HT-29 (cell line): ENCODE results near the gene SKI. TPM values are rescaled to one million over a fixed set of nuclear protein-coding genes. Genes with fewer than 3 reads are reported as not detected.

ENCODE experiments used
- DNase-seq: peaks from one replicate; pipeline ENCODE4 v3.0.0-alpha.2; 2015; ENCODE audit warnings: low spot score
- total RNA-seq: library from RNA; depleted of rRNA; stranded (reverse); fragments of >200 nt; shearing (Covaris generic); gene quantifications from 2 replicates; pipeline ENCODE4 v1.2.3, GENCODE V29; 2014; rRNA removed

SKI gene
- total RNA-seq: 12.1 and 15.2 TPM in 2 replicates

DNA sequence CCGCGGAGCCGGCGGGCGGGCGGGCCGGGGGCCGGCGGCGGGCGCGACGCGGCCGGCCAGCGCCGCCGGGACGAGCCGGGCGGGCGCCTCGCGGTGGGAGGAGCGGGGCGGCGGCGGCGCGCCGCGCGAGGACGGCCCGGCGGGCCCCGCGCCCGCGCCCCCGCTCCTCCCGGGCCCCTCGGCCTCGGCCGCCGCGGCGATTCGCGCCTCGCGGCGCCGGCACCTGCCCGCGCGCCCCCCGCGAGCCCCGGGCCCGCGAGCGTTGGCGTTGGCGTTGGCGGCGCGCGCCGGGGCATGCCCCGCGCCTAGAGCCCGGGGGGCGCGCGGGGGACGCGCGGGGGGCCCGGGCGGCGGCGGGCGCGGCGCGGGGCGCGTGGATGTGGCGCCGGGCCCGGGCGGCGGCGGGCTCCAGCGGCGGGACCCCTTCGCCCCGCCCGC lies at the start of gene SKI:
SKI (plus strand) TSS at position 163 of the 438 bp plus-strand sequence. CDS start 448 bp downstream, outside the sequence.
- no peak for DNase-seq

DNA sequence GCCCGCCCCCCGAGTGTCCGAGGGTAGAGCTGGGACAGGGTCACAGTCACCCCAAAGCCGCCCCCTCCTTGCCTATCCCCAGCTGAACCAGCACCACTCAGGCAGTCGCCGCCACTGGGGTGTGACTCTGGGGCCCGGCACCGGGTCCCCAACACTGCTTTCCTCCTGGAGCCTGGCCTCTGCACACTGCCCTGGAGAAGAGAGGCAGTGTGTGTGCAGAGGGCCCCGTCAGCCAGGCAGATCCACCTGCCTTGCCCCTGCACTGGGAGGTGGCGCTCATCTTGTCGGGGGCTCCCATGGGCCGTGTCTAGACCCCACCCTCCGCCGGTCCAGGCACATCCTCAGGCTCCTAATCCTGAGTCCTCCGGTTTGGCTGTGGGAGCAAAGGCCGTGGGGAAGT lies 49.2 kb upstream of the SKI start:
- no peak for DNase-seq

DNA sequence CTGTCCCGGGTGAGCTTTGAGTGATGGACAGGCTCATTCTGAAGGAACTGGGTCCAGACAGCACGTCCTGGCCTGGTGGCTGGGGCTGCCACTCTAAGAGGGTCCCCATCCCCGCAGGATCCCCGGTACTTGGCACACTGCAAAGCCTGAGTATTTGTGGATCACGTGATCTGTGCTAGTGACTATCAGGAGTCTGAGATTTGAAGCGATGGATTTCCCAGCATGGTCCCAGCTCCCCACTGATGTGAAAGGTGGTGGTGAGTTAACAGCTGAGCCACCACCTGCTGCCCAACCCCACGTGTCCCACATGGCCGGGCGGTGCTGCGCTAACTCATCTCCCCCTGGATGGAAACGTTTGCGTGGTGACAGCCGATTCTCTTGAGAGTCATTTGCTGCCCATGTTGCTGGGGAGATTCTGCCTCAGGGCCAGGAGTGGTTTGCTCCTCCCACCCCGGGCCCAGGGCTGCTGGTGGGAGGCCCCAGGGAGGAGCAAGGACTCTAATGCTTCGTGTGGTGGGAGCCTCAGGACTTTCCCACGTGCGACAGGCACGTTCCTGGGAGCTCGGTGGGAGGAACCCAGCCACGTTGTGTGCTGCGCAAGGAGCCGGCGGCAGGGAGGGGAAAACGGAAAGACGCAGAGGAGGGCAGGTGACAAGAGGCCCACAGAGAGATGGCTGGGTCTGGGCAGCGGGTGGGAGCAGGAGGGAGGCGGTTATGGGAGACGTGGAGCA lies 48.7 kb upstream of the SKI start:
- DNase-seq: no peak

DNA sequence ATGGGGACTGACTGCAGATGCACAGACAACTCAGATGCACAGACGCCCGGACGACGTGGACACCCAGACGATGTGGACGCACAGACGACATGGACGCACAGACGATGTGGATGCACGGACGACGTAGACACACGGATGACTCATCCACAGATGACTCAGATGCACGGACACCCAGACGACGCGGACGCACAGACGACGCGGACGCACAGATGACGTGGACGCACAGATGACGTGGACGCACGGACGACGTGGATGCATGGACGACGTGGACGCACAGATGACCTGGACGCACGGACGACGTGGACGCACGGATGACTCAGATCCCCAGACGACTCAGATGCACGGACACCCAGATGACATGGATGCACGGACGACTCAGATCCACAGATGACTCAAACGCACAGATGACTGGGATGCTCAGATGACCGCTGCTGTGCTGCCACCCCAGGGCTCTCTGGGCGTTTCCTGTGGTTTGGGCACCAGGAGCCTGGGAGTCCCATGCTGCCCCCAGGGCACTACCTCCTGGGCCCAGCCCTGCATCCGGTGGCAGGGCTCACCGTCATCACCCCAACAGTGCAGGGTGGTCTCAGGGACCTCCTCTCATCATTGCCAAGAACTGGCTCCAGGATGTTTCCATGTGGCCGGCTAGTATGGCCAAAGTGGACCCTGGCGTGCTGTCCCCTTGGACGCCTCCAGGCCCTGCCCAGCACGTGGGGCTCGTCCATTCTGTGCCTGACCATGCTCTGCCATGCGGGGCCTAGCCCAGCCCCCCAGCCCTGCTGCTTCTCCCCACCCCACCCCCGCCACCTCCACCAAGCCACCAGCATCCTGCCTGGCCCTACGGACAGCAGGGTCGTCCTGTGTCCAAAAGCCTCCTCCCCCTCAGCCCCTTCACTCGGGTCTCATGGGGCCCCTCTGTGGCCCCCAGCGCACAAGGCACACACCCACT lies 47.5 kb upstream of the SKI start:
- DNase-seq: no peak

DNA sequence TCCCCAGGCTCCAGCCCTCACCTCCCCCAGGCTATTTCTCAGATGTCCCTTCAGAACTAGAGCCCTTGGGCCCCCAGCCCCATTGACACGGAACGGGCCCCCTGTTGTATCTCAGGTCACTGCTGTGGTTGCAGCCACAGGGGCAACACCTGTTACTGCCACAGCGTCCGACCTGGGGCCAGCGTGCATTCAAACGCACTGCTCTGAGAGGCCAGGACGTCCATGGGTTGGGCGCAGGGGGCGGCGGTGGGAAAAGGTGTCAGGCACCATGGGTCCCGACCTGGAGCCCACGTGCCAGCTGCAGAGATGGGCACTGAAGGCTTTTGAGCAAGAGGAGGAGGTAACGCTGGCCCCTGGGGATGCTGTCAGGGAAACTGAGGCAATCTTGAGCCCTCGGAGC lies 46.8 kb upstream of the SKI start:
- DNase-seq: no peak

DNA sequence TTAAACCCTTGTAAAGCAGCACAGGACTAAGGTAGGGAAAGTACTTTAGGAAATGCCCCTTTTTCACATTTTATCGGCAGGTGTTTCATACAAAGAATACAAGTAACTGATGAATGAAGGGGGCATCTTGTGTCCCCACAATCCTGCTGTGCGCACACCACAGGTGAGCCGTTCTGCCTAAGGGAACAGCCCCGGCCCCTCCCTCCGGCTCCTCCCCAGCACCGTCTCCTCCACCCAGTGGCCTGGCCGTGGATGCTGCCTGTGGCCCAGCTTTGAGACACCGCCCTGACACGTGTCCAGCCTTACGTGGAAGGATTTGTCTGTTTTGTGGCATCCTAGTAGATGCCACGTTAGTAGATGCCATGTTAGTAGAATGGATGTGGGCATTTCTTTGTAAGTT lies 46.4 kb upstream of the SKI start:
- DNase-seq: no peak

DNA sequence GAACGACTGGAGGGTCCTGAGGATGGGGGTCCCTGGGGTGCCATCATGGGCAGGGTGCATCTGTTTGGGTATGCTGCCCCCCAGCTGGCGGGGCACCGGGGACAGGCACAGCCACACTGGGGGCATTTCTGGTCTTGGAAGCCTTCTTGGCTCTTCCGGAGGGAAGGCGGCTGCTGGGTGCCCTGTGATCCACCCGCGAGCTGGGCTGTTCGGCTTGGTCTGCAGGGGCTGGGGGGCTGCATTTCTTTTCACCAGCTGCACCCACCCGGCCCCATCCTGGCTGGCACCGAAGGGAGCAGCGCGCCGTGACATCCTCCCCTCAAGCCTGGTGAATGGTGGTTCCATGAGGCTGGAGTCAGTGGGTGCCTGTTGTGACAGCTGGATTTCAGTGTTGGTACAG lies 45.7 kb upstream of the SKI start:
- no peak for DNase-seq

DNA sequence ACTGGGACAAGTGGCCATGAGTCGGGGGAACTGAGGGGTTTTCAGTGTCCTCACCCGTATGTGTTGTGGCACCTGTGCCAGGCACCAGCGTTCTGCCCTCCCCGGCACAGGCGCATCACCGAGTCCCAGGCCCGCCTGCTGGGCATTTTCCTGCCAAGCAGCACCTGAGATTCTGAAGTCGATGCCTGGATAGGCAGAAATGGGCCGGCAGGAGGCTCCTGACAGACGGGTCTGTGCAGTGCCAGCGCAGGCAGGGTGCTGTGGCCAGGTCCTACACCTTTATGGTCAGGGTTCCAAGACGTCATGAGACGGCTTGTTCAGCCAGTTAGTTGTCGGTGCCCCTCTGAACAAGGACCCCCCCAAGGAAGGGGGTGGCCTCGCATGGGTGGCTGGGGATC lies 44.2 kb upstream of the SKI start:
- no peak for DNase-seq

DNA sequence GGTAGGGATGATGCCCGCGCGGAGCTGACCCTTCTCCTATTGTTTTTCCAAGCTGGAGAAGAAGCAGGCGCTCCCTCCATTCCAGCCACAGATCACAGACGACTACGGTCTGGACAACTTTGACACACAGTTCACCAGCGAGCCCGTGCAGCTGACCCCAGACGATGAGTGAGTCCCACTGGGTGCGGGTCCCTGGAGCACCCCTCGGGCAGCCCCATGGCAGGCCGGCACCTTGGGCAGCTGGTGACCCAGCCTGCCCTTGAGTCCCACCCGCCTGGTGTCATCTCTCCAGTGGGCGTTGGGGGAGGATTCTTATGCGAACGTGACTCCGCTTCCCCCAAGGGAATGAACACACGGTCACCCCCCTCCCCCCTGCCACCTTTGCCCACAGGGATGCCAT lies 43.6 kb upstream of the SKI start:
- DNase-seq: no peak

DNA sequence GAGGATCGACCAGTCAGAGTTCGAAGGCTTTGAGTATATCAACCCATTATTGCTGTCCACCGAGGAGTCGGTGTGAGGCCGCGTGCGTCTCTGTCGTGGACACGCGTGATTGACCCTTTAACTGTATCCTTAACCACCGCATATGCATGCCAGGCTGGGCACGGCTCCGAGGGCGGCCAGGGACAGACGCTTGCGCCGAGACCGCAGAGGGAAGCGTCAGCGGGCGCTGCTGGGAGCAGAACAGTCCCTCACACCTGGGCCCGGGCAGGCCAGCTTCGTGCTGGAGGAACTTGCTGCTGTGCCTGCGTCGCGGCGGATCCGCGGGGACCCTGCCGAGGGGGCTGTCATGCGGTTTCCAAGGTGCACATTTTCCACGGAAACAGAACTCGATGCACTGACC lies 43.2 kb upstream of the SKI start:
- no peak for DNase-seq

DNA sequence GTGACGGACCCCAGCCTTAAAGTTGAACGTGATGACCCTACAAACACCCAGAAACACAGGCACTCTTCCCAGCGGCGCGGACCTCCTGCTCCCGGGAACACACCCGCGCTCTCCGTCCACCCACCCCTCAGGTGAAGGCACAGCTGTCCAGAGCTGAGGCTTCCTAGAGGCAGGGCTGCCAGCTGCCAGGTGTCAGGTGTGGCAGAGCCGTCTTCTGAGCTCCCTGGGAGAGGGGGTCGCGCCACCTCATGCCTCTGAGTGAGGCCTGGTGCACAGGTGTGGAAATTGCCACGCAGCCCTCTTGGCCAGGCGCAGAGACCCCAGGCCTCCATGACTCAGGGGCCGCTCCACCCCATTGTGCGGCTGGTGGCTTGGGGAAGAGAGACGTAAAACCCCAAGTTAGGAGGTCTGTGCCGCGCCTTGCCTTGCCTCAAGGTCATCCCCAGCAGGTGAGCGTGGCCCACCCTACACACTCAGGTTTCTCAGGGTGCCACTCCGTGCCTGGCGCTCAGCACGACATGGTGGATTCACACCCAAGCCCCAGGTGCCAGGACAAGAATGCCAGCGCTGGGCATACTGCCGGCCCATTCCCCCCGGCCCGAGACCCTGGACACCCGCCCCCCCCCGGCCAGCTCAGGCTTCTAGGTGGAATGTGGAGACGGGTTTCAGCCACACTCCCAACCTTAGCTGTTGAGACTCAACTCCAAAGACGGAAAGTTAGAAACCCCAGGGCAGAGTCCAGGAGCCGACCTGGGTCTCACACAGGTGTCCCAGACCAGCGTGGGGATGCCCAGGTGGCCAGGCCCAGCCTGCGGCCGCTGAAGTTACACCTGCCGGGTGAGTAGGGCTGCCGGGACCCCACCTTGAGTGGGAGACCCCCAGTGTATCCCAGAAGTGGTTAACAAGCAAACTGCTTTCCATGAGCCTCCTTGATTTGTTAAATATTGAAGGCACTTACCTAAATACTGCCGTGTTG lies 42.0 kb upstream of the SKI start:
- no peak for DNase-seq

DNA sequence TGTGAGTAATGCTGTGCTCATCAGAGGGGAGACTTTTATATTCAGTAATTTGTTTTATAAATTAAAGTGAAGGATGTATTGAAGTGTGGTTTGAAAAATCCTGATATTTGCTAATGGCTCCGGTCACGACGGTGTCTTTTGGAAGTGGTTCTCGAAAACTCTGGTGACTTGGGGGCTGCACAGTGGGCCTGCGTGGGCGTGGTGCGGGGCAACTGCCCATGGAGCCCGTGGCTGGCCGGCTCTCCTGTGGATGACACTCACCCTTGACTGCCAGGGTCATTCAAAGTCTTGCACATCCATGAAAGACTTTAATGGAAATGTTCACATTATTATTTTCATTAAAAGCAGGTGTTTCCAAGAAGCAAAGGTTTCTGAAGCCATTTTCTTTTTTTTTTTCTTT lies 41.2 kb upstream of the SKI start:
- DNase-seq: no peak

DNA sequence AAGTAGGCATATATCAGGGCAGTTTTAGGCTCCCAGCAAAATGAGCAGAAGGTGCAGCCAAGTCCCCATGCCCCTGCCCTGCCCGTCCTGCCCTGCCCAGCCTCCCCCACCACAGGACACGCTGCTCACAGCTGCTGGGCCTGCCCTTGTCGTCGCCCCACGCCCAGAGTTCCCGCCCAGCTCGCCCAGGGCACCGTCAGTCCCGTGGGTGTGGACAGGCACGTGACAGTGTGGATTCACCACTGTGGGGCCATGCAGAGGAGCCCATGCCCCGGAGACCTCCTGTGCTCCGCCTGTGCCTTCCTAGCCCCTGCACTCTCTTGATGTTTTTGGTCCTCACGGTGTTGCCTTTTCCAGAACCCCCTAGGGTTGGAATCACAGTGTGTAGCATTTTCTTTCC lies 40.5 kb upstream of the SKI start:
- no peak for DNase-seq

DNA sequence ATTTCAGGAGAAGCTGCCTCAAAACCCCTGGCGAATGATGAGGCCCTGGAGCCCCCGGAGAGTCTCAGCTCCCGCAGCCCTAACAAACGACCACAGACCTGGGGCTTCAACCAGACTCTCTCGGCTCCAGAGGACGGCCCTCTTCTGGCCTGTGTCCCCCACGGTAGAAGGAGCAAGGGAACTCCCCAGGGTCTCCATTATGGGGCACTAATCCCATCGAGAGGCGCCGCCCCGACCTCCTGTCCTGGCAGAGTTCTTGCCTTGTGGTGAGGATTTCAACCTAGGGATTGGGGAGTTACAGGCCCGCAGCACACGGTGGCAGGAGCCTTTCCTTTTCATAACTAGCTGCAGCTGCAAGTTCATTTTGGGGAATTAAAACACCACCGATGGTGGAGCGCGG lies 39.8 kb upstream of the SKI start:
- no peak for DNase-seq

DNA sequence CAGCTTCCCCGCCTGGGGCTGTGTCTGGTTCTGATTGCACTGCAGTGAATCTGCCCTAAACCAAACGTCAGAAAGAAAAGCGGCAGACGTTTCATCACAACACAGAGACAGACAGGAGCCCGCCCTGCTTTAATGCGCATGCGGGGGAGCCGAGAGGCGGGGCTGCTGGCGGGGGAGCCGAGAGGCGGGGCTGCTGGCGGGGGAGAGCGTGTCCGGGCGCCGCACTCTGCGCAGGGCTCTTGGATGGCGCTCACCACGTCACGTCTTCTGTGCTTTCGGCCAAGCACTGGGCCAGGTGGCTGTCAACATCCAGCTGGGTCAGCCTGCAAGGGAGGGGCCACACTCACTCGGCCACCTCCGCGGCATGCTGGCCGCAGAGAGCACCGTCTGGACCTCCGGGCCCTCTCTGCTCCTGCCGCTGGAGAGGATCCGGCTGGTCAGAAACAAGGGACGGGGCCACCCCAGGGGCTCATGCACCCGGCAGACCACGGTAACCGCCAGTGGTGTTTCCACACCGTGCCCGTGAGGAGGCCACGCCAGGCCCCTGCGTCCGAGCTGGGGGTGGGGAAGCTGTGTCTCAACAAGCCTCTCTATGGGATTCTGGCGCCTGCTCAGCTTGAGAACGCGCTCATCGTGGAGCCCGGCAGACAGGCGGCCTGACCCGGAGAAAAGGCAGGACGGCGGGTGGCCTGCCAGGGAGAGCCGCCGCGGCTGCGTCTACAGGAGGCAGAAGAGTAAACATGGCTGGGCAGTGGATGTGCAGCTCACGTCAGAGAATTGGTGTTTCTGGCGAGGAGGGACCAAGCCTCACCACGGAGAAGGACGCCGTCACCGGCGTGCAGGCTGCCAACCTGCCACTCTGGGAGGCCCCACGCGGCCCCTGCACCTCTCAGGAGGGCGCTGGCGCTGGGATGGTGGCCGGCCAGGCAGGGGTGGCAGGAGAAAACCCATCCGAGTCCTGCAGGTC lies 38.4 kb upstream of the SKI start:
- peak; percentile 90 for DNase-seq

DNA sequence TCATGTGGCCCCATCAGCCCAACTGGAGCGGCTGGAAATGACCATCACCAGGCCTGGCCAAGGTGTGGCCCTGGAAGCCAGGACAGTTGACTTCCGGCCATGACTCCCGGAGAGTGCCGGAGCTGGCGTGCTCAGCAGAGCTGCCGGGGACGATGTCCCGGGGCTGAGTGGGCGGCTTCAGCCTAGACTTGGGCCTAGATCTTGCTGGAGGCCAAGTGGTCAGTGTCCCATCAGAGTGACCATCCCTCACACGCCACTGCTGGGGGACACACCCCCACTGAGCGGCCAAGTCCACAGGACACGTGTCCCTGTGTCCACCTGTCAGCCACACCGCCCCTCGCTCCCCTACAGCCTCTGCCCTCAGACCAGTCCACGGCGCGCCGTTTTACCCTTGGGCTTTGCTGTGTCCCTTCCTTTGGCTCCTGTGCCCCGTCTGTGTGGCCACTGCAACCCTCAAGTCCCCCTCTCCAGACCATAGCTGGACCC lies 37.6 kb upstream of the SKI start:
- no peak for DNase-seq

DNA sequence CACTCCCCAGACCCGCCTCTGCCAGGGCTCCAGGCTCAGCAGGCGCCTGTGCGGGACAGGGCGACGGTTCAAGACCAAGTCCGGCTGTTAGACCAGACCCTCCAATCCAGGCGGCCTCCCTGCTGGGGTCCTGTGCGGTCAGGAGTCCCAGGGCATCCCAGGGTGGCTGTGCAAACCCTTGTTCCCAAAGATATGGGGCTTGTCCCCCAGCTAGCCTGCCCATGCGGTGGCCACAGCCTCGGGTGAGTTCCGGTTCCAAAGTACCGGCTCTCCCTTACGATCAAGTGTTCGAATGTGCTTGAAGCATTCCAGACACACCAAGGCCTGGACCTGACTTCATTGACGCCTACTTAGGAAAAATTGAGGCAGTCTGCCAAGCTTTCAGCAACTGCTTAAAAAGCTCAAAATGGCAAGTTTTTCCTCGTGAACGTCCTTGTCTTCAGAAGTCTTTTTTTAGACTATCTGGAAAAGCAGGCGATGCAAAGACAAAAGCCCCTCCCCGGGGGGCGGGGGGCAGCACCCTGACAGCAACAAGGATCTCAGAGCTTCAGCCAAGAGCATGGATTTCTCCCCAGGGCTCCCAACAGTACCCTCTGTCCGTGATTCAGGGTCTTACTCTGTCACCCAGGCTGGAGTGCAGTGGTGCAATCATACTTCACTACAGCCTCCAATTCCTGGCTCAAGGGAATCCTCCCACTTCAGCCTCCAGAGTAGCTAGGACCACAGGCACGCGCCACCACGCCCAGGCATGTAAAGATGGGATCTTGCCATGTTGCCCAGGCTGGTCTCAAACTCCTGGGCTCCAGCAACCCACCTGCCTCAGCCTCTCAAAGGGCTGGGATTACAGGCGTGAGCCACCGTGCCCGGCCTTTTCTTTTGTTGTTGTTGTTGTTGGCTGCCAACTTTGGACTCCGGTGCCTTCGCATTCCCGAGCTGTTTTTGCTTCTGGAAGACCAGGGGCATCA lies 35.8 kb upstream of the SKI start:
- no peak for DNase-seq

DNA sequence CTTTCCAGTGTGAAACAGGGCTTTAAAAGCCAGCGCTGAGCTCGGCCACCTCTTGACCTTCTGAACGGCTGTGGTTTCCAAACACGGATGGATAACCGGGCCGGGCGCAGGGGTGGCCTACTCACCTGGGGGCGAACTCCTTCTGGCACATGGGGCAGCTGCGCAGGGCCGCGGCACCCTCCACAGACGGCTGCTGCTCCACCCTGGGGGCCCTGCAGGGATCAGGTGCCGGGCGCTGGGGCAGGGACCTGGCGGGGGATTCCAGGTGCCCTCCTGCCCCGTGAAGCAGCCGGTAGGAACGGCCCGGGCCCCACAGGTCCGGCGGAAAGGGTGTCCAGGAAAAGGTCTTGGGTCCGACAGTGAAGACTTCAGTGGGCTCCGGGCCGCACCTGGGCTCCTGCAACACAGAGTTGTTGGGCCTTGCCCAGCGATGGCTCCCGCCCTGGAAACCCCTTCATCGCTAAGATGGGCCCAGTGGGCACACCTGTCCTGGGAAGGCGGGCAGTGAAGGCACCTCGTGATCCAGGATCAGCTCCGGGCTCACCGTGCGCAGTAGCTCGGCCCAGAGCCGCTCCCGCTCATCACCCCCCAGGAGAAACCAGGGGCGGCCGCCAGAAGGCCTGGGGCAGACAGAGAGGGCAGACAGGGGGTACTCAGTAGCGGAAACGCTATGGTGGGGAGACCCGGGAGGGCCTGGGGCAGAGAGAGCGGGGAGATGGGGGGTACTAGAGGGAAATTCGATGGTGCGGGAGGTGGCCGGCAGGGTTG lies 34.4 kb upstream of the SKI start:
- DNase-seq: peak; percentile 42
